Measurements from ENCODE around the gene SHC4. TPM values are rescaled to one million over a fixed set of nuclear protein-coding genes. Genes with fewer than 3 reads are reported as not detected.
"Not testable (repeated sequence)": the region's sequence is repeated elsewhere in the genome, so short reads cannot be mapped to it uniquely, and the experiment has no call there.

SHC4 gene
- total RNA-seq, 2 experiments from 2014 or later: 3.0 to 9.8 TPM

- Mint-ChIP-seq H3K4me3 (no peak overlapping the region), H3K9me3 (ENCODE audit: low read depth) (no peaks in the 10 kb centered on the region), H3K27ac (no peak overlapping the region), H3K36me3 (peaks cover 3% of the 10 kb centered on the region), H3K4me1 (no peaks in the 10 kb centered on the region), H3K27me3 (peaks cover 27% of the 10 kb centered on the region)
- ATAC-seq (no peak), DNase-seq (no peak)
- CTCF ChIA-PET: no interaction called here
Measured at GRCh38 chr15:48981941-48982340, 18.2 kb upstream of the SHC4 start.

- ATAC-seq (no peak), DNase-seq (no peak)
- H3K4me1 Mint-ChIP-seq: peaks cover 5% of the 10 kb centered on the region
- no peaks in the 10 kb centered on the region for H3K9me3 Mint-ChIP-seq (ENCODE audit: low read depth)
- H3K27me3 Mint-ChIP-seq: peaks cover 18% of the 10 kb centered on the region
- CTCF ChIA-PET: interaction anchor here (1.2 kb wide), 1 partner anchor 166 kb away, joined by 3 read pairs; no protein-coding TSS in a partner anchor
- peaks cover 3% of the 10 kb centered on the region for H3K36me3 Mint-ChIP-seq
- no peak overlapping the region for H3K4me3 Mint-ChIP-seq
- H3K27ac Mint-ChIP-seq: no peak overlapping the region
Measured at GRCh38 chr15:48978638-48979037, 14.9 kb upstream of the SHC4 start.

GRCh38 chr15:48976444-48977088, 12.8 kb upstream of the SHC4 start:
- CTCF ChIA-PET: interaction anchor here (1.1 to 3.9 kb wide), 25 partner anchors 11 to 1169 kb away, joined by 3 to 70 read pairs (median 7); partner anchors contain the start of genes CEP152, EID1, FGF7 and SECISBP2L
- DNase-seq (no peak), ATAC-seq (no peak)
- Mint-ChIP-seq H3K27me3 (peaks cover 13% of the 10 kb centered on the region), H3K27ac (no peak overlapping the region), H3K4me3 (peak overlapping the region; percentile 60), H3K9me3 (ENCODE audit: low read depth) (no peaks in the 10 kb centered on the region), H3K4me1 (peaks cover 5% of the 10 kb centered on the region), H3K36me3 (peaks cover 3% of the 10 kb centered on the region)

- CTCF ChIA-PET: interaction anchor here (0.7 to 3.9 kb wide), 44 partner anchors 10 to 1170 kb away, joined by 3 to 70 read pairs (median 4); partner anchors contain the start of genes CEP152, EID1, FGF7 and SECISBP2L
- H3K27ac Mint-ChIP-seq: no peak overlapping the region
- peaks cover 3% of the 10 kb centered on the region for H3K36me3 Mint-ChIP-seq
- DNase-seq: peak; percentile 84
- H3K27me3 Mint-ChIP-seq: peaks cover 7% of the 10 kb centered on the region
- no peaks in the 10 kb centered on the region for H3K9me3 Mint-ChIP-seq (ENCODE audit: low read depth)
- peak overlapping the region; percentile 60 for H3K4me3 Mint-ChIP-seq
- ATAC-seq: peak; percentile 100
- H3K4me1 Mint-ChIP-seq: peaks cover 7% of the 10 kb centered on the region
Measured at GRCh38 chr15:48975472-48976419, 12.0 kb upstream of the SHC4 start.

DNA sequence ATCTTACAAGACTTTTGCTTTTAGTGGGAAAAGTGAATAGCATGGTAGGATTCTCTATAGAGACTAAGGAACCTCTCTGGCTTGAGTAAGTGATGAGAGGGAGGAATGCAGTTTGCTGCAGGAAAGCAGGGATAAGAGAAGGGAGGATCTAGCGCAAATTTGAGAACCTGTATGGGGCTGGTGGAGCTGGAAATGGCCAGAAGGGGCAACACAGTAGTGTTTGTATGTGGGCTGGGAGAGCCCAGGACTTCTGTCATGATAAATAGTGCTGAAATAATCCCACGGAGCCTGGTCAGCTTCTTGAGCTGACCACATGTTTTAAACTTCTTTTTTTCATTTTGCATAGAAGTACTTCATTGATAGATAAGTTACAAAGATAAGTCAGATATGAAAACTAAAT, 11.2 kb upstream of the SHC4 start:
- H3K27ac Mint-ChIP-seq: no peak overlapping the region
- DNase-seq: no peak
- ATAC-seq: no peak
- no peaks in the 10 kb centered on the region for H3K9me3 Mint-ChIP-seq (ENCODE audit: low read depth)
- H3K27me3 Mint-ChIP-seq: peaks cover 4% of the 10 kb centered on the region
- CTCF ChIA-PET: interaction anchor here (1.1 to 3.9 kb wide), 22 partner anchors 9 to 173 kb away, joined by 3 to 70 read pairs (median 7); partner anchors contain the start of genes CEP152, EID1, SECISBP2L and SHC4
- peaks cover 3% of the 10 kb centered on the region for H3K36me3 Mint-ChIP-seq
- peaks cover 11% of the 10 kb centered on the region for H3K4me1 Mint-ChIP-seq
- H3K4me3 Mint-ChIP-seq: peak overlapping the region; percentile 2

GRCh38 chr15:48972750-48973503, 9.2 kb upstream of the SHC4 start:
- Mint-ChIP-seq H3K27ac (no peak overlapping the region), H3K9me3 (ENCODE audit: low read depth) (no peaks in the 10 kb centered on the region), H3K4me3 (no peak overlapping the region), H3K27me3 (no peaks in the 10 kb centered on the region), H3K36me3 (peaks cover 10% of the 10 kb centered on the region), H3K4me1 (peaks cover 15% of the 10 kb centered on the region)
- CTCF ChIA-PET: interaction anchor here (1.0 to 3.9 kb wide), 4 partner anchors 7 to 173 kb away, joined by 3 to 70 read pairs (median 6); partner anchors contain the start of gene SHC4
- no peak for ATAC-seq
- DNase-seq: no peak

DNA sequence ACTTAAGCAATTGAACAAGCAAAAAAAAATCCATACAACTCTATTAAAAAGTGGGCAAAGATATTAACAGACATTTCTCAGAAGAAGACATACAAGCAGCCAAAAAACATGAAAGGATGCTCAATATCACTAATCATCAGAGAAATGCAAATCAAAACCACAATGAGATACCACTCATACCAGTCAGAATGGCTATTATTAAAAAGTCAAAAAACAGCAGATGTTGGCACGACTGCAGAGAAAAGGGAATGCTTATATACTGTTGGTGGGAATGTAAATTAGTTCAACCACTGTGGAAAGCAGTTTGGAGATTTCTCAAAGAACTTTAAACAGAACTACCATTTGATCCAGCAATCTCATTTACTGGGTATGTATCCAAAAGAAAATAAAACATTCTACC, 7.2 kb upstream of the SHC4 start:
- not testable (repeated sequence) for H3K9me3 Mint-ChIP-seq (ENCODE audit: low read depth); DNase-seq; H3K27me3 Mint-ChIP-seq; H3K4me3 Mint-ChIP-seq; ATAC-seq; H3K27ac Mint-ChIP-seq
- CTCF ChIA-PET: interaction anchor here (1.2 kb wide), 1 partner anchor 109 kb away, joined by 3 read pairs; no protein-coding TSS in a partner anchor
- Mint-ChIP-seq H3K4me1 (peaks cover 32% of the 10 kb centered on the region), H3K36me3 (peaks cover 10% of the 10 kb centered on the region)

DNA sequence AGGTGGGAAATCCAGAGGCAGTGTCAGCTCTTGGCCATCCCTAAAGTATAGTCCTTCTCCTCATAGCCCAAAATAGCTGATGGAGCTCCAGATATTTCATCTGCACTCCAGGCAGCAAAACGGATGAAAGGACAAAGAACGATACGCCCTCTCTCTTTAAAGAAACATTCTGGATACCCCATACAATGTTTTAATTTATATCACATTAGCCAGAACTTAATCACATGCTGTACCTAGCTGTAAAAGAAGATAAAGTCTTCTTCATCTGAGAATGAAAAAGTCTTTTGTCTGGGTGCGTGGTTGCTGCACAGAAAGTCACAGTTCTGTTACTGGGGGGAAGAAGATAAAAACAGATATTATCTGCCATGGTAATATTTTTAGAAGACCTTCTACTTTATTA, 4.3 kb upstream of the SHC4 start:
- no peak overlapping the region for H3K27ac Mint-ChIP-seq
- DNase-seq: no peak
- no peaks in the 10 kb centered on the region for H3K9me3 Mint-ChIP-seq (ENCODE audit: low read depth)
- peaks cover 12% of the 10 kb centered on the region for H3K36me3 Mint-ChIP-seq
- H3K4me3 Mint-ChIP-seq: no peak overlapping the region
- peaks cover 52% of the 10 kb centered on the region for H3K4me1 Mint-ChIP-seq
- no peak for ATAC-seq
- H3K27me3 Mint-ChIP-seq: peaks cover 8% of the 10 kb centered on the region
- CTCF ChIA-PET: interaction anchor here (1.0 to 5.1 kb wide), 3 partner anchors 7 to 188 kb away, joined by 3 to 70 read pairs (median 5); partner anchors contain the start of genes COPS2 and SECISBP2L

DNA sequence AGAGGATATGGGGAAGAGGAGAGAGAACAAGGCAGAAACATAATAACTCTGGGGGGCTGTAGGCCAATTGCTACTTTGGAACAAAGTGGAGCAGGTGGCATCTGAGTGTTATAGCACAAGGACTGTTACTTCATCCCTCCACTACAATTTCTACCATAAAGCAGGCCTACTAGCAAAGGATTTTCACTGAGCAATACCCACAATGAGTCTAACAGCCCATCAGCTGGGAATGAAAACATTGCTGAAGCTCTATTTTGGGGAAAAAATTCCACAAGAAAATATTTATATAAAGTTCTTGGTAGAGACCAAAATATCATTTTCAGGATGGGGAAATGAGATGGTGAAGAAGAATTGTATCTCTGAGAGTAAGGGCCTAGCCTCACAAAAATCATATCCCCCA, 3.6 kb upstream of the SHC4 start:
- Mint-ChIP-seq H3K4me3 (no peak overlapping the region), H3K4me1 (peaks cover 56% of the 10 kb centered on the region), H3K27me3 (peaks cover 8% of the 10 kb centered on the region), H3K9me3 (ENCODE audit: low read depth) (no peaks in the 10 kb centered on the region), H3K27ac (peak overlapping the region; percentile 86), H3K36me3 (peaks cover 12% of the 10 kb centered on the region)
- DNase-seq (no peak), ATAC-seq (no peak)
- CTCF ChIA-PET: interaction anchor here (0.6 to 6.5 kb wide), 8 partner anchors 8 to 1178 kb away, joined by 3 to 86 read pairs (median 5); partner anchors contain the start of genes COPS2, GALK2 and SECISBP2L

DNA sequence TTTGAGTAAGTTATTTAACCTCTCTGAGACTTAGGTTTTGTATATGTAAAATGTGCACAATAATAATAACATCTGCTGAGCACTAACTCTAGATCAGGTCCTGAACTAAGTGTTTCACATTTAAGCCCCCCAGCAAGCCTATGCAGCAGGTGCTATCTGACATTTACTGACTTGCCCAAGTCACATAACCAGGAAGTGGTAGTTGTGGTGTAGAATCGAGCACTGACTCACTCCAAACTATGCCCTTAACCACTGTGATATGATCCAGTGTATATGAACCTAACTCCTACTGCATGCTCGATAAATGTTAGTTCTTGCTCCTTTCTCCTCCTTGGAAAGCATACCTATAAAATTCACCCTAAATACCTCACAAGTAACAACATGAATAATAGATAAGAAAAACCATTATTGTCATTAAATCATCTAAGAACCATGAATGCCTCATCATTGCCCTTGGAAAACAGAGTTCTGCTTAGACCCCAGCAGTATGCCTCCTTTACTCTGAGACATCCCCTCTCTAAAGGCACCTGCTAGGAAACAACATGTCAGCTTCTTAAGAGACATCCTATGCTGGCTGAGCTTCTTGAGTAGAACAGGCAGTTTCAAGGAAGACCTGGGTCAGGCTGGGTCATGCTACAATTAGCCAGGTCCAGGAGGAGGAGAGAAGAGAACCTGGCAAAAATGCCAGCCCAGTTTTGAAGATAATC, 3.0 kb upstream of the SHC4 start:
- Mint-ChIP-seq H3K9me3 (ENCODE audit: low read depth) (no peaks in the 10 kb centered on the region), H3K4me1 (peaks cover 56% of the 10 kb centered on the region), H3K36me3 (peaks cover 12% of the 10 kb centered on the region), H3K27me3 (peaks cover 8% of the 10 kb centered on the region), H3K27ac (peak overlapping the region; percentile 86), H3K4me3 (peak overlapping the region; percentile 12)
- peak; percentile 86 for DNase-seq
- CTCF ChIA-PET: interaction anchor here (0.6 to 6.5 kb wide), 24 partner anchors 9 to 1179 kb away, joined by 3 to 86 read pairs (median 5); partner anchors contain the start of genes CEP152, COPS2, EID1 and GALK2
- peak; percentile 89 for ATAC-seq

DNA sequence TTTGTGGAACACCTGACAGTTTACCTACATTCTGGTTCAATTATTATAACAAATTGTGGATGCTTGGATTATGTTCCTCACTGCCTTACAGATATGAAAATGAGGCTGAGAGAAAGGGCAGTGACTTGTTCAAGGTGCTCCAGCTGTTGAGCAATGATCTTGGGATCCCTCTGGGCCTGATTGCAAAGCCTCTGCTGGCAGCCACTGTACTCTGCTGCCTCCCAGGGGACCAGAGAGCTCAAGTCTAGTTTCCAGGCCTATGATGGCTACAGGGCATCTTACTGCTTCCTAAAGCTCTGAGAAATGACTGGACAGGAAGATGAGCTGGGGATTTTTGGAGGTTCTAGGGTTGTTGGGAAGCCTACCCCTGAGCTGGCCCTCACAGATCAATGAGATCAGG, 2.3 kb upstream of the SHC4 start:
- peak; percentile 52 for ATAC-seq

GRCh38 chr15:48964898-48965297, 1.2 kb upstream of the SHC4 start:
- Mint-ChIP-seq H3K27me3 (peaks cover 12% of the 10 kb centered on the region), H3K4me3 (peak overlapping the region; percentile 22), H3K27ac (peak overlapping the region; percentile 86), H3K4me1 (peaks cover 56% of the 10 kb centered on the region), H3K36me3 (peaks cover 12% of the 10 kb centered on the region), H3K9me3 (ENCODE audit: low read depth) (no peaks in the 10 kb centered on the region)
- CTCF ChIA-PET: interaction anchor here (0.7 to 6.5 kb wide), 17 partner anchors 8 to 1181 kb away, joined by 3 to 86 read pairs (median 6); partner anchors contain the start of genes CEP152 and EID1
- no peak for DNase-seq
- no peak for ATAC-seq

More for the DNA sequence above, 2.3 kb upstream of the SHC4 start:
- H3K4me3 Mint-ChIP-seq: peak overlapping the region; percentile 12
- CTCF ChIA-PET: interaction anchor here (0.6 to 6.5 kb wide), 28 partner anchors 8 to 1179 kb away, joined by 3 to 86 read pairs (median 4); partner anchors contain the start of genes CEP152, EID1 and SECISBP2L
- peak; percentile 74 for DNase-seq
- peaks cover 11% of the 10 kb centered on the region for H3K27me3 Mint-ChIP-seq
- H3K4me1 Mint-ChIP-seq: peaks cover 59% of the 10 kb centered on the region
- peaks cover 12% of the 10 kb centered on the region for H3K36me3 Mint-ChIP-seq
- no peaks in the 10 kb centered on the region for H3K9me3 Mint-ChIP-seq (ENCODE audit: low read depth)
- H3K27ac Mint-ChIP-seq: peak overlapping the region; percentile 86
